ENCODE measurements around the gene DCAF5.
"Not testable (repeated sequence)": the region's sequence is repeated elsewhere in the genome, so short reads cannot be mapped to it uniquely, and the experiment has no call there.

- TF ChIP-seq CTCF, POLR2A (IDR thresholded peaks at IDR 0.05): not testable (repeated sequence)
Measured at GRCh38 chr14:69065934-69066333, 87.0 kb downstream of the DCAF5 start.

Measured in vagina (tissue), 2 donors.